Memory B cell (primary cell): ENCODE data around the gene SLC8A1.
"Not testable (repeated sequence)": the region's sequence is repeated elsewhere in the genome, so short reads cannot be mapped to it uniquely, and the experiment has no call there.

Experiments used
- ATAC-seq: fragments of 150-1000 bp; cut with Tn5 transposase; 2 replicates; pipeline ENCODE4 v1.10.0; 2021; ENCODE audit warnings: low read depth, mild to moderate bottlenecking, moderate library complexity
- DNase-seq, 2 donors: peaks; one replicate each; pipeline ENCODE4 v3.0.0; 2022; ENCODE audit warnings: low spot score in 2 of 2
- H3K27ac Mint-ChIP-seq: one replicate; pipeline ENCODE4 v1.8.0; 2022; ENCODE audit warnings: mild to moderate bottlenecking, moderate library complexity, mixed read lengths
- H3K27me3 Mint-ChIP-seq: one replicate; pipeline ENCODE4 v1.8.0; 2022; ENCODE audit warnings: mixed read lengths
- H3K36me3 Mint-ChIP-seq: one replicate; pipeline ENCODE4 v1.8.0; 2022; ENCODE audit warnings: mild to moderate bottlenecking, mixed read lengths
- H3K4me1 Mint-ChIP-seq: one replicate; pipeline ENCODE4 v1.8.0; 2022; ENCODE audit warnings: mixed read lengths
- H3K4me3 Mint-ChIP-seq: one replicate; pipeline ENCODE4 v1.8.0; 2022; ENCODE audit warnings: mild to moderate bottlenecking, moderate library complexity, mixed read lengths
- H3K9me3 Mint-ChIP-seq: one replicate; pipeline ENCODE4 v1.8.0; 2022; ENCODE audit warnings: mixed read lengths

Gene SLC8A1

DNA sequence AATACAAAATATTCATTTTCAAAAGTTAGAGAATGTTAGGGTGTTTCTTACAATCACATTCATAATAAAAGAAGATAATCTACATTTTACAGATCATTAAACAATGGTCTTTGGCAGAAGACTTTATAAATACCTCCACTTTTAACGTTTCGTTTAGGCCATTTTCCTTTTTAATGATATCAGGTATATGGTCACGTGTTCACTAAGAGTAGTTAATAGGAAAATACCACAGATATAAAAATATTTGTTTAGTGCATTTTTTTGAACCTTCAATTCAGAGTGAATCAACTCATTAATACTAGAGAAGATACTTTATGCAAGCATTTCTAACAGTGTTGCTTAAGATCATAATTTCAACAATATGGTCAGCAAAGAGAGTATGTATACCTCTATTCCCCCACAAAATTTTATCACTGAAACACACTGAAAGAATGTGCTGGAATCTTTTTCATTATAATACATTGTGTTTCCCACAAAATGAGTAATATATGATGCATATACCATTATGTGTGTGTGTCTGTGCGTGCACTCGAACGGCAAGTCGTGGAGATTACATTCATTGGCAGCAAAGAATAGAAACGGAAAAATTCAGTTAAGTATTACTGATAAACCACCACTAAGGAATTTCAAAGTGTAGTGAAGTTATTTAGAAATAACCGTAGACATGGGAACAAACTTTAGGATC, 353.0 kb downstream of the SLC8A1 start:
- DNase-seq (no peak), ATAC-seq (no peak)
- H3K9me3 Mint-ChIP-seq, result no peaks in the 10 kb centered on the region
- no peaks in the 10 kb centered on the region for H3K4me1 Mint-ChIP-seq
- H3K27me3 Mint-ChIP-seq, result no peaks in the 10 kb centered on the region
- no peak overlapping the region for H3K27ac Mint-ChIP-seq
- H3K4me3 Mint-ChIP-seq, result no peak overlapping the region
- no peaks in the 10 kb centered on the region for H3K36me3 Mint-ChIP-seq

DNA sequence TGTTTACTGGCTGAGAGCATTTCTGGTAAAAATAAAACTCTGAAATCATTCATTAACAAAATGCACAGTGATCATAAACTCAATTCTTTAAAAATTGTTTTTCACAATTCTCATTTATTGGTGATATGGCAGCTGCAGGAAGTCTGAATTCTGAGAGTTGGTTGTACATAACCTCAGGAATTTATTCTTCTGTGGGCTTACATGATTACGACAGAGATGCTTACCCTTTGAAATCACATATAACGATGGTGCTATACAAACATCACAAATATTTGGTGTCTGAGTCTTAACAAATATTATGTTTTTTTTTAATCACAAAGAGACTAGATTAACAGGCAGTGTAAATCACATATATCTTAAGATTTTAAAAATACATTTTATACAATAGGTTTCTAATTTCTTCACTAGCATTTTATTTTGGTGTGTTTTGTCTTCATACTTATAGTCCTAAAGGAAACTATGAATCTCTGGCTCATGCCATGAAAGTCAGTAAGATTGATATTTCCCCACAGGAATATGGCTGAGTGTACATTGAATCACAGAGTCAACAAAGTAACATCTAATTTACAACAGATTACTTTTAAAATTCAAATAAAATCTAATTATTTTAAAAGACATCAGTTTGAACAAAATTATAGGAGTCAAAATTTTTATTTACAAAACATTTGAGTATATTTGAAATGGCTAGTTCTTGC, 354.1 kb downstream of the SLC8A1 start:
- H3K4me1 Mint-ChIP-seq, result no peaks in the 10 kb centered on the region
- DNase-seq (no peak), ATAC-seq (no peak)
- H3K27ac Mint-ChIP-seq, result no peak overlapping the region
- no peaks in the 10 kb centered on the region for H3K36me3 Mint-ChIP-seq
- no peak overlapping the region for H3K4me3 Mint-ChIP-seq
- H3K9me3 Mint-ChIP-seq, result no peaks in the 10 kb centered on the region
- no peaks in the 10 kb centered on the region for H3K27me3 Mint-ChIP-seq

DNA sequence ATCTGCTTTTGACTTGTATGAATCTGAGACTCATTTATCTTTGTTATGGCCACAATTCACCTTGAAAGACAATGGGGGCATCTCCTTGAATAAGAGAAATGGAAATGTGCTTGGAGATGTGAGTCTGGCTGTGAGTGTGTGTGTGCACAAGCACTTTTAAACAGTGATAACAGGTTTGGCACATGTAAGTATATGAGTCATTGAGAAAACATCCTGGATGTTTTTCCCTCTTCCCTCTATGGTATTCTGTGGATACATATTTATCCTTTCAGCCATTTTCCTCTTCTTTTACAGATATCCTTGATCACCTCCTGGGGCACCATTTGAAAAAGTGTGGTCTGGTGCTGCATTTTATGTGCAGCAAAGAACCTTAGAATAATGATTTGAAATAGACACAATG, 355.5 kb downstream of the SLC8A1 start:
- Mint-ChIP-seq H3K4me1 (no peaks in the 10 kb centered on the region), H3K27me3 (no peaks in the 10 kb centered on the region), H3K27ac (no peak overlapping the region), H3K9me3 (no peaks in the 10 kb centered on the region), H3K4me3 (no peak overlapping the region), H3K36me3 (no peaks in the 10 kb centered on the region)
- DNase-seq, result no peak
- no peak for ATAC-seq

DNA sequence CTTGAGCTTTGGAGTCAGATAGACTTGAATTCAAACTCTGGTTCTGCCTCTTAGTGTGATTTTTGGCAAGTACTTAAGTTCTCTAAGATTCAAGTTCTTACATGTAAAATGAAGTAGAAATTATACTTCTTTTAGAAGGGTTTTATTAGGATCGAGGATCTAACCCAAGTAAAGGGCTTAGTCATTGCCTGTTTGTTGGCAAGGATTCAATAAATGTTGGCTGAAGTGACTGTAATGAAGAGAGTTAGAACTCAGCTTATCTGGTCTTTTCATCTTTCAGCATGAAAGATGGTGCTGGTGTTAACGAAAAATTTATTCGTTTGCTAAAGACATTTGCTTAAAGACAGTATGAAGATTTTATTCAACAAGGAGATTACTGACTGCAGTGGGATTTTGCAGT, 356.9 kb downstream of the SLC8A1 start:
- H3K27ac Mint-ChIP-seq, result no peak overlapping the region
- H3K4me1 Mint-ChIP-seq, result no peaks in the 10 kb centered on the region
- no peak for ATAC-seq
- no peaks in the 10 kb centered on the region for H3K36me3 Mint-ChIP-seq
- no peaks in the 10 kb centered on the region for H3K9me3 Mint-ChIP-seq
- H3K4me3 Mint-ChIP-seq, result no peak overlapping the region
- no peak for DNase-seq
- H3K27me3 Mint-ChIP-seq, result no peaks in the 10 kb centered on the region

DNA sequence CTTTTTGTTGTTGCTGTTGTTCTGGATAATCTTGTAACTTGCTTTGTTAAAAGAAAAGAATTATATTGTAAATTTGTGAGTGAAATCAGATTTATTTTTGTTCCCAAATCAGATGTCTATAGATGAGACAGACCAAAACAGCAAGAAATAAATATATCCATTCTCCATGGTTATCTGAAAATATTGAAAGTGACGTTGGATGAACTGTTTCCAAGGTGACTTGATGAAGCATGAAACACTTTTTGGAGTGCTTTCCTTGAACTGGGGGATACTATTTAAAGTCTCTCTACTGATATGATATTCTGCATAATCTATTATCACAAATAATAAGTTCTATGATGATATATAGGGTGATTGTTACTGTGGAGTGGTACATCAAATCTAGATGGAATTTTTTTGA, 357.4 kb downstream of the SLC8A1 start:
- Mint-ChIP-seq H3K4me3 (no peak overlapping the region), H3K9me3 (no peaks in the 10 kb centered on the region), H3K36me3 (no peaks in the 10 kb centered on the region), H3K27me3 (no peaks in the 10 kb centered on the region), H3K27ac (no peak overlapping the region), H3K4me1 (no peaks in the 10 kb centered on the region)
- ATAC-seq (no peak), DNase-seq (no peak)

DNA sequence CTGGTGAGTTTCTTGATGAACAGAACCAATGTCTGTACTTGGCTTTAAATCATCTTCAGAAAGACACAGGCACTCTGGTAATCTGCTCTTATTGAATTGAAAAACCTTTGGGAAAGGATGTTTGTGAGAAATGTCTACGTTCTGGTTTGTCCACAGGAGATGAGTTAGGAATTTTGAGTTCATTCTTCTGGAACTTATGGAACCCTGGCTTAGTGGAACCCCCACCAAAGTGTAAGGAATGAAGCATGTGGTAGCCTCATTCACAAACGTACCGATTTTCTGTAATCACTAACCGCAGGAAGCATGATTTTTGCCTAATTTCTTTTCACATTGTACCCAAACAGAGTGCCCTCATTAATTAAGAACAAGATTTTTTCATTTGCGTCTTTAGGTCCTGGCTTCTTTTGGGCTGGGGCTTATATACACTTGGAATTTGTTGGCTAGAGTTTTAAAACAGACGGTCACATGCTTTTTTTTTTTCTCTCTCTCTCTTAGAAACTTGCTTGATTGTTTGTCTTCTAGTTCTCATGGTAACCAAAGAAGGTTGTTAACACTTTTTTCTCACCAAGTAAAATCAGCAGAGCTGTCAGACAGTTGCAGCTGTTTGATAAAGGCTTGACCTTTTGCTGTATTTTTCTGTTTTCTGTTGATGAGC, 358.7 kb downstream of the SLC8A1 start:
- DNase-seq (no peak), ATAC-seq (no peak)
- Mint-ChIP-seq H3K27me3 (no peaks in the 10 kb centered on the region), H3K4me3 (no peak overlapping the region), H3K36me3 (no peaks in the 10 kb centered on the region), H3K9me3 (no peaks in the 10 kb centered on the region), H3K27ac (no peak overlapping the region), H3K4me1 (no peaks in the 10 kb centered on the region)

DNA sequence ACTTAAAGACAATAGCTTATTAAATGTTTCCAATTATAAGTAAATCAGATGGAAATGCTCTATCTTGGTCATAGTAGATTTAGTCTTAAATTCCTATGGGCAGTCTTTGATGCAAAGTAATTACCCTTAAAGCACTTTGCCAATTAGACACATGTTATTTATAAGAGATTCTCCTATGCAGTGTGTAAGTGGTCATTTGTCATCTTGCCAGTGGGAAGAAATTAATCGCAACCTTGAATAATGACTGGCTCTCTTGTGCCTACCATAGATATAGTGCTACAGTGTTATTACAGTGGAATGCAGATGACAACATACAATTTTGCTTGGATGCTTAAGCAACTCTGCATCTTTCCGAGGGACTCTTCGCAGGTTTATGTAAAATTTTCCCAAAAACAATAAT, 361.8 kb downstream of the SLC8A1 start:
- Mint-ChIP-seq H3K4me3 (no peak overlapping the region), H3K4me1 (no peaks in the 10 kb centered on the region), H3K36me3 (no peaks in the 10 kb centered on the region), H3K9me3 (no peaks in the 10 kb centered on the region), H3K27ac (no peak overlapping the region), H3K27me3 (peaks cover 2% of the 10 kb centered on the region)
- DNase-seq (no peak), ATAC-seq (no peak)

DNA sequence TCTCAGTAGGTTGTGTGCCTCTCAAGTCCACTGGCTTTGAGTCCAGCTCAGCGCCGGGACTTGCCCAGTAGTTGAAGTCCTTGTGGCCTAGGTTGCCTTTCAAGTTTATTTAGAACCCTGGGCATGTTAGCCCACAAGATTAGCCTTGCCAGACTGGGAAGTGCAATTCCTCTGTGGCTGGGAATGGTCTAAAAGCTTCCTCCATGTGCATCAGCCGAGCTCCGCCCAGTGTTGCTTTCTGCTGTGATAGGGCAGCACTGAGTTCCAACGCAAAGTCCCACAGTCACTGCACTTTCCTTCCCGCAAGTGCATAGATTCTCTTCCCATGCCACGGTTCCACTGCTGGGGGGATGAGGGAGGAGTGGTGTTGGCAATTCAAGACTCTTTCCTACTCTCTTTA, 364.0 kb downstream of the SLC8A1 start:
- Mint-ChIP-seq H3K27ac (no peak overlapping the region), H3K27me3 (peaks cover 2% of the 10 kb centered on the region), H3K4me1 (no peaks in the 10 kb centered on the region), H3K4me3 (no peak overlapping the region), H3K9me3 (no peaks in the 10 kb centered on the region), H3K36me3 (no peaks in the 10 kb centered on the region)
- ATAC-seq (no peak), DNase-seq (no peak)

DNA sequence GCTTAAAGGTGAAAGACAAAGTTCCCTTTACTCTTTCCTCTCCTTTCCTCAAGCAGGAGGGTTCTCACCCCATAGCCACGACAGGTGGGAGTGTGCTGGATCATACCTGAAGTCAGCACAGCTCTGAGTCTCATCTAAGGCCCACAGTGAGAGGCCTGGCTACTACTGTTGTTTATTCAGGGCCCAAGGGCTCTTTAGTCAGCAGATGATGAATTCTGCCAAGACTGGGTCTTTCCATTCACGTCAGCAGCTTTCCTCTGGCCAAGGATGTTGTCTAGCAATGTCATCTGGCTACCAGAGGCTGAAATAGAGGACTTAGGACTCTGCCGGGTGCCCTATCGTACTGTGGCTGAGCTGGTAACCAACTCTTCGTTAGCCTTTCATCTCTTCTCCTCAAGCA, 364.5 kb downstream of the SLC8A1 start:
- Mint-ChIP-seq H3K36me3 (no peaks in the 10 kb centered on the region), H3K27me3 (peaks cover 2% of the 10 kb centered on the region), H3K9me3 (no peaks in the 10 kb centered on the region), H3K4me1 (no peaks in the 10 kb centered on the region), H3K27ac (no peak overlapping the region), H3K4me3 (no peak overlapping the region)
- DNase-seq (no peak), ATAC-seq (no peak)

DNA sequence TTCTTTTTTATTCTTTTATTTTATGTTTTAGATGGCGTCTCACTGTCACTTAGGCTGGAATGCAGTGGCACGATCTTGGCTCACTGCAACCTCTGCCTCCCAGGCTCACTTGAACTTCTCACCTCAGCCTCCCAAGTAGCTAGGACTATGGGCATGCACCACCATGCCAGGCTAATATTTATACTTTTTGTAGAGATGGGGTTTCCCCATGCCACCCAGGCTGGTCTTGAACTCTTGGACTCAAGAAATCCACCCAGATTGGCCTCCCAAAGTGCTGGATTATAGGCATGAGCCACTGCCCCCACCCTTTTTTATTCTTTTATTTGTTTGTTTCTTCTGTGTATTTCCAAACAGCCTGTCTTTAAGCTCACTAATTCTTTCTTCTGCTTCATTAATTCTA, 366.1 kb downstream of the SLC8A1 start:
- H3K4me3 Mint-ChIP-seq, result no peak overlapping the region
- DNase-seq (no peak), ATAC-seq (no peak)
- H3K9me3 Mint-ChIP-seq, result no peaks in the 10 kb centered on the region
- no peak overlapping the region for H3K27ac Mint-ChIP-seq
- H3K27me3 Mint-ChIP-seq, result peaks cover 2% of the 10 kb centered on the region
- no peaks in the 10 kb centered on the region for H3K4me1 Mint-ChIP-seq
- no peaks in the 10 kb centered on the region for H3K36me3 Mint-ChIP-seq

DNA sequence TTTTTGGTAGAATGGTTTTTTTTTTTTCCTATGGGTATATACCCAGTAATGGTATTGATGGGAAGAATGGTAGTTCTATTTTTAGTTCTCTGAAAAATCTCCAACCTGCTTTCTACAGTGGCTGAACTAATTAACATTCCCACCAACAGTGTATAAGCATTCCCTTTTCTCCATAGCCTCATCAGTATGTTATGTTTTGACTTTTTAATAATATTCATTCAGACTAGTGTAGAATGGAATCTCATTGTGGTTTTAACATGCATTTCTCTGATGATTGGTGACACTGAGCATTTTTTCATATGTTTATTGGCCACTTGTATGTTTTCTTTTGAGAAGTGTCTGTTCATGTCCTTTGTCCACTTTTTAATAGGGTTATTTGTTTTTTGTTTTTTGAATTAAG, 378.6 kb downstream of the SLC8A1 start:
- H3K36me3 Mint-ChIP-seq, H3K27ac Mint-ChIP-seq, ATAC-seq, H3K4me3 Mint-ChIP-seq, H3K27me3 Mint-ChIP-seq, DNase-seq, H3K4me1 Mint-ChIP-seq: not testable (repeated sequence)
- H3K9me3 Mint-ChIP-seq, result peaks cover 10% of the 10 kb centered on the region

DNA sequence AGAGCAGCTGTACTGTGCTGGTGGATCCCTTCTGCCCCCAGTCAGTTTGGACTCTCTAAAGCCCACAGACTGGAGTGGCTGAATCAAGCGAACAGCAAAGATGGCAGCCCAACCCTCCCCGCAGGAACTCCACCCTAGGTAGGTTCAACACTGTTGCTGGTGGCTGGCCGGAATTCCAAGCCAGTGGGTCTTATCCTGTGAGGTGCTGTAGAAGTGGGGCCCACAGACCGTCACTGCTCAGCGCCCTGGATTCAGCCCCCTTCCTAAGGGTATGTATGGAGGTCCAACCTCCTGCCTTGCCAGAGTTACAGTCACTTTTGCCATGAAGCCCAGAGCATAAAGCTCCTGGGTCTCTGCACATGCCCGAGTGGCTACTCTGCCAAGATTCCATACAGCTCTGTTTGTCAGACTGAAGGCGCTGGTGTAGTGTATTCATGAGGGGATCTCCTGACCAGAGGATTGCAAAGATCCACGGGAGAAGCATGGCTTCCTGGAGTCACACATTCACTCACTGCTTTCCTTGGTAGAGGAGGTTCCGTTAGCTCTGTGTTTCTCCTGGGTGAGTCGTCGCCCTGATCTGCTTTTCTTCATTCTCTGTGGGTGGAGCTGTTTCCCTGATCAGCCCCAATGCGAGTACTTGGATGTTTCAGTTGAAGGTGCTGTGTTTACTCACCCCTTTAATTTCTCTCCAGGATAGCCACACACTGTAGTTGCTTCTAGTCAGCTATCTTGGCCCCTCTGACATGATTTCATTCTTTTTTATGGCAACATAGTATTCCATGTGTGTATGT, 379.3 kb downstream of the SLC8A1 start:
- H3K27ac Mint-ChIP-seq, result no peak overlapping the region
- H3K36me3 Mint-ChIP-seq, result no peaks in the 10 kb centered on the region
- H3K4me1 Mint-ChIP-seq, result no peaks in the 10 kb centered on the region
- ATAC-seq (no peak), DNase-seq (no peak)
- peaks cover 13% of the 10 kb centered on the region for H3K9me3 Mint-ChIP-seq
- no peak overlapping the region for H3K4me3 Mint-ChIP-seq
- peaks cover 2% of the 10 kb centered on the region for H3K27me3 Mint-ChIP-seq

DNA sequence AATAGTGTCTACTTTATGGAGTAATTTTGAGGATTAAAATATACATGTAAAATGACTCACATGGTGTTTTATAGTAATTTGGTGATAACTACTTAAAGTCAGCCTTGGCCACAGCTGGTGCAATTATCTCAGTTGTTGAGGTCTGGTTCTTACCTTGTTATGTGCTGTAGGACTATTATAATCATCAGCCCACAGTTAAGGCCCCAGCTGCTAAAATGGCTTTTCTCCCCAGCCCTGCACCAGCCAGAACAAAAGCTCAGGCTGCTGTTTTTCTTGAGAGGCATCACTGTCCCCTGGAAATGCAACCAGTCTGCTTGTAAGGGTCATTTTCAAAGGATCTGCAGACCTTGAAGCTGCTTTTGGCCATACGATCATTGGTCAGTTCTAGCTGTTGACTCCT, 389.5 kb downstream of the SLC8A1 start:
- no peaks in the 10 kb centered on the region for H3K36me3 Mint-ChIP-seq

DNA sequence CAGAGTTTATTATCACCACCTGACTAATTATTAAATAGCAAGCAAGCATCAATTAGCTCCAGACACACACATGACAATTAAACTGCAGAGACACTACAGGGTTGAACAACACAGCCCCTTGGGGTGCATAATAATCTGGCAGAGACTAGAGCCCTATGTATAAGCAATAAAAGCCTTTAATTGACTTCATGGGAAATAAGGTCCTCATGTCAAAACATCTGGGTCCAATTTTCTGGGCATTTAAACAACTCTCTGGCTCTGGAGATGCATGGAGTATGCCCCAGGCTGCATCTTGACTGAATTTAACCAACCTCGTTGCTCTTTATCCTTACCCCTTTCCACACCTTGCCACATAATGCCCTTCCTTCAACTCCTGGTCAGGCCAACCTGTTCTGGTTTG, 402.1 kb downstream of the SLC8A1 start:
- no peak overlapping the region for H3K4me3 Mint-ChIP-seq
- ATAC-seq, result no peak
- H3K36me3 Mint-ChIP-seq, result no peaks in the 10 kb centered on the region
- H3K27ac Mint-ChIP-seq, result no peak overlapping the region
- H3K4me1 Mint-ChIP-seq, result no peaks in the 10 kb centered on the region
- no peak for DNase-seq
- peaks cover 6% of the 10 kb centered on the region for H3K27me3 Mint-ChIP-seq
- no peaks in the 10 kb centered on the region for H3K9me3 Mint-ChIP-seq

More for the DNA sequence above, 389.5 kb downstream of the SLC8A1 start:
- no peak for DNase-seq
- no peaks in the 10 kb centered on the region for H3K4me1 Mint-ChIP-seq
- no peaks in the 10 kb centered on the region for H3K27me3 Mint-ChIP-seq
- no peak for ATAC-seq
- H3K9me3 Mint-ChIP-seq, result peaks cover 1% of the 10 kb centered on the region
- H3K4me3 Mint-ChIP-seq, result no peak overlapping the region
- no peak overlapping the region for H3K27ac Mint-ChIP-seq
